Measurements from ENCODE around the gene OR10H5.
"Not testable (repeated sequence)": the region's sequence is repeated elsewhere in the genome, so short reads cannot be mapped to it uniquely, and the experiment has no call there.

OR10H5 gene

GRCh38 chr19:15780610-15781418 lies 6.6 kb upstream of the OR10H5 start:
- TF ChIP-seq, protein P1, sequence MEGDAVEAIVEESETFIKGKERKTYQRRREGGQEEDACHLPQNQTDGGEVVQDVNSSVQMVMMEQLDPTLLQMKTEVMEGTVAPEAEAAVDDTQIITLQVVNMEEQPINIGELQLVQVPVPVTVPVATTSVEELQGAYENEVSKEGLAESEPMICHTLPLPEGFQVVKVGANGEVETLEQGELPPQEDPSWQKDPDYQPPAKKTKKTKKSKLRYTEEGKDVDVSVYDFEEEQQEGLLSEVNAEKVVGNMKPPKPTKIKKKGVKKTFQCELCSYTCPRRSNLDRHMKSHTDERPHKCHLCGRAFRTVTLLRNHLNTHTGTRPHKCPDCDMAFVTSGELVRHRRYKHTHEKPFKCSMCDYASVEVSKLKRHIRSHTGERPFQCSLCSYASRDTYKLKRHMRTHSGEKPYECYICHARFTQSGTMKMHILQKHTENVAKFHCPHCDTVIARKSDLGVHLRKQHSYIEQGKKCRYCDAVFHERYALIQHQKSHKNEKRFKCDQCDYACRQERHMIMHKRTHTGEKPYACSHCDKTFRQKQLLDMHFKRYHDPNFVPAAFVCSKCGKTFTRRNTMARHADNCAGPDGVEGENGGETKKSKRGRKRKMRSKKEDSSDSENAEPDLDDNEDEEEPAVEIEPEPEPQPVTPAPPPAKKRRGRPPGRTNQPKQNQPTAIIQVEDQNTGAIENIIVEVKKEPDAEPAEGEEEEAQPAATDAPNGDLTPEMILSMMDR (IDR thresholded peaks at IDR 0.05; ENCODE audit: control insufficient read depth, insufficient read depth, low read depth, low read length, missing control alignments) = no peak
- DNase-seq (ENCODE audit: low read depth) = no peak
- H3K4me3 ChIP-seq (ENCODE audit: control insufficient read depth, low read depth, low read length) = no peak overlapping the region

DNA sequence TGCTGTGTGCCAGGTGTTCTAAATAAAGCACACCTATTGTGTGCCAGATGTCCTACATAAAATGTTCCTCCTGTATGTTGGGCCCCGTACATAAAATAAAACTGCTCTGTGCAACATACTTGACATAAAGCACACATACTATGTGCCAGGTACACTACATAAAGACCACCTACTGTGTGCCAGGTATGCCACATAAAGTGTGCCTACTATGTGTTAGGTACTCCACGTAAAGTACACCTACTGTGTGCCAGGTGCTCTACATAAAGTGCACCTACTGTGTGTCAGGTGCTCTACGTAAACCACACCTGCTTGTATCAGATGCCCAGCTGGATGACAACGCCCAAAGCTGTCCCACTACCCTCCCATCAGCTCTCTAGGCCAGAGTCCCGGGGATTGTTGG lies 5.8 kb upstream of the OR10H5 start:
- TF ChIP-seq, protein P1 (IDR thresholded peaks at IDR 0.05; ENCODE audit: control insufficient read depth, insufficient read depth, low read depth, low read length, missing control alignments) = no peak
- H3K4me3 ChIP-seq (ENCODE audit: control insufficient read depth, low read depth, low read length) = no peak overlapping the region
- no peak for DNase-seq (ENCODE audit: low read depth)

DNA sequence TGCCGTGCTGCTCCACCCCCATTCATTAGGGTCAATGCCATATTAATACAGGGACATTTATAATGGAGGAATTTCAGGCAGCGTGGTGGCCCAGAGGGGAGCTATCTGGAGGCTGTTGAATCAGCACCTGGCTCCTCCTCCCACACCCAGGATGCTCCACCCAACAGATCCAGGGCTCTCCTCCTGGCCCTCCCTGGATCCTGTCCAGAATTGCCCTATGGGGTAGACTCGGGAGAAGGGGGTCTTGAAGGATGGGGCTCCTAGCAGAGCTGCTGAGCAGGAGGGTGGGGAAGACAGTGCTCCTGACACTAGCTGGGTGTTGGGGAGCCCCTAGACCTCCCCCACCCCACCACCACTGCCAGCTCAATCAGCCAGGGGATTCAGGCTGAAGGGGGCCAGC lies 5.2 kb upstream of the OR10H5 start:
- H3K4me3 ChIP-seq (ENCODE audit: control insufficient read depth, low read depth, low read length) = no peak overlapping the region
- TF ChIP-seq, protein P1 (IDR thresholded peaks at IDR 0.05; ENCODE audit: control insufficient read depth, insufficient read depth, low read depth, low read length, missing control alignments) = no peak
- no peak for DNase-seq (ENCODE audit: low read depth)

GRCh38 chr19:15782896-15783295 lies 4.6 kb upstream of the OR10H5 start:
- not testable (repeated sequence) for H3K4me3 ChIP-seq (ENCODE audit: control insufficient read depth, low read depth, low read length); DNase-seq (ENCODE audit: low read depth)

DNA sequence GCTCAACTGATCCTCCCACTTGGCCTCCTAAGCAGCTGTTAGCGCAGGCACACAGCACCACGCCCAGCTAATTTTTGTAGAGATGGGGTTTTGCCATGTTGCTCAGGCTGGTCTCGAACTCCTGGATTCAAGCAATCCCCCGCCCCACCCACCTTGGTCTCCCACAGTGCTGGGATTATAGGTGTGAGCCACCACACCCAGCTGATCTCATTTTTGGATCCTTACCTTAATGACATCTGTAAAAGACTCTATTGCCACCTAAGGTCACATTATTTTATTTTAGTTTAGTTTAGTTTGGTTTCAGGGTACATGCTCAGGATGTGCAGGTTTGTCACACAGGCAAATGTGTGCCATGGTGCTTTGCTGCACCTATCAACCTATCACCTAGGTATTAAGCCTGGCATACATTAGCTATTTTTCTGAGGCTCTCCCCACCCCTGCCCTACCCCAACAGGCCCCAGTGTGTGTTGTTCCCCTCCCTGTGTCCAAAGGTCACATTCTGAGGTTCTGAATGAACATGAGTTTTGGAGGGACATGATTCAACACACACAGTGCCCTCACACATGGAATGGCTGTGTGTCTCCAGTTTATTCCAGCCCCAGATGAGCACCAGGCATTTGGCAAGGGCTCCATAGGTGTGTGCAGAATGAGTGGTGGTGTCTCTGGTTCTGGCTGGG lies 1.3 kb downstream of the OR10H5 start:
- H3K4me3 ChIP-seq (ENCODE audit: control insufficient read depth, low read depth, low read length) = no peak overlapping the region
- TF ChIP-seq, protein P1 (IDR thresholded peaks at IDR 0.05; ENCODE audit: control insufficient read depth, insufficient read depth, low read depth, low read length, missing control alignments) = no peak
- no peak for DNase-seq (ENCODE audit: low read depth)

DNA sequence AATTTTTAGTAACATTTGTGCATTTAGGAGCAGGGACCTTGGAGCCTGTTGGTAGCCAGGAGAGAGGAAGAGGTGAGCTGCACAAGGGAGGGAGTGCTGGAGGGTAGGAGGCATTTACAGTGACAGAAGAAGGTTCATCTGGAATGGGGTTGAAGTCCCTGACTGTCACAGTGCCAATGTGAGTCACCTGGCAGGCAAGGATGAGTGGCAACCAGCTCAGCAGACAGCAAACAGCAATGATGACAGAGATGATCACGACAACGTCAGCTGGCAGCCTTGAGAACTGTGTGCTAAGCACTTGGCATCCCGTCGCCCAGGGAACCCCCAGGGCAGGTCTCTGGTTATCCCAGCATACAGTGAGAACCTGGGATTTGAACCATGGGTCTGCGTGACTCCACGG lies 2.6 kb downstream of the OR10H5 start:
- DNase-seq (ENCODE audit: low read depth) = no peak
- TF ChIP-seq, protein P1 (IDR thresholded peaks at IDR 0.05; ENCODE audit: control insufficient read depth, insufficient read depth, low read depth, low read length, missing control alignments) = no peak
- H3K4me3 ChIP-seq (ENCODE audit: control insufficient read depth, low read depth, low read length) = no peak overlapping the region

DNA sequence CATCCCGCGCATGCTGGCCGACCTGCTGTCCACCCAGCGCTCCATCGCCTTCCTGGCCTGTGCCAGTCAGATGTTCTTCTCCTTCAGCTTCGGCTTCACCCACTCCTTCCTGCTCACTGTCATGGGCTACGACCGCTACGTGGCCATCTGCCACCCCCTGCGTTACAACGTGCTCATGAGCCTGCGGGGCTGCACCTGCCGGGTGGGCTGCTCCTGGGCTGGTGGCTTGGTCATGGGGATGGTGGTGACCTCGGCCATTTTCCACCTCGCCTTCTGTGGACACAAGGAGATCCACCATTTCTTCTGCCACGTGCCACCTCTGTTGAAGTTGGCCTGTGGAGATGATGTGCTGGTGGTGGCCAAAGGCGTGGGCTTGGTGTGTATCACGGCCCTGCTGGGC lies 6.8 kb downstream of the OR10H5 start:
- not testable (repeated sequence) for H3K4me3 ChIP-seq (ENCODE audit: control insufficient read depth, low read depth, low read length); DNase-seq (ENCODE audit: low read depth)

Data from AG09309 (cell line).